ENCODE results near the gene PRPSAP2.
"Not testable (repeated sequence)": the region's sequence is repeated elsewhere in the genome, so short reads cannot be mapped to it uniquely, and the experiment has no call there.

Gene PRPSAP2

DNA sequence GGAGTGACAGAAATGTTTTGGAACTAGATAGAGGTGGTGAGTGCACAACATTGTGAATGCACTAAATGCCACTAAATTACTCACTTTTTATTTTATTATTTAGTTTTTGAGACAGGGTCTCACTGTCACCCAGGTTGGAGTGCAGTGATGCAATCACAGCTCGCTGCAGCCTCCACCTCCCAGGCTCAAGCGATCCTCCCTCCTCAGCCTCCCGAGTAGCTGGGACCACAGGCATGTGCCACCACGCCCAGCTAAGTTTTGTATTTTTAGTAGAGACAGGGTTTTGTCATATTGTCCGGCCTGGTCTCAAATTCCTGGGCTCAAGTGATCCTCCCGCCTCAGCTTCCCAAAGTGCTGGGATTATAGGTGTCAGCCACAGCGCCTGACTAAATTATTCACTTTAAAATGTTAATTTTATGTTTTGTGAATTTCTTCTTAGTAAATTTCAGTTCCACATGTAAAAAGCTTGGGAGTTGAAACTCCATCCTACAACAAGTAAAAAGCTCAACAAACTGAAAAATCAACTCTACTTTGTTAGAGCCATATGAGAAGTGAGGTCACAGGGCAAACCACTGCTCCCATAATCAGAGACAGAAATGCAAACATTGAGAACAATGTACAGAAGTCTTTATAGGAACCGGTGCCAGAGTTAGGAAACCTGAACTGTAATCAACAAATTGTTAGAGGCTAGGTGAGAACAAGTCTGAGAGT, 80.2 kb downstream of the PRPSAP2 start:
- no peak for DNase-seq (ENCODE audit: low read depth, low spot score)

DNA sequence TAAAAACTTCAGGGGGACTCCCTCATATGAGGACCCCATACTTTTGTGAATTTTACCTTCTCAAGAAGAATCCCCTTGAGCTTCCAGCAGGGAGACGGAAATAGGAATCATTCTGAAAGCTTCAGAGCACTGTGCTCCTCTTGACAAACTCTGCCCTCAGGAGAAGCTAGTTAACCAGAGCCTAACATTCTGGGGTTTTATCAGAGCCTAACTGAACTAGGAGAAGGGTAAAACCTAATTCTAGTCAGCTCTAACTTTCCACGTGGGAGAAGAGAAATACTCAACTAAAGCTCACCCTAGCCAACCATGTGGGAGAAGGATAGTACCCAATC, 80.7 kb downstream of the PRPSAP2 start:
- DNase-seq (ENCODE audit: low read depth, low spot score), result no peak

- no peak for DNase-seq (ENCODE audit: low read depth, low spot score)
Measured at GRCh38 chr17:18944646-18945045, 86.7 kb downstream of the PRPSAP2 start.

- no peak for DNase-seq (ENCODE audit: low read depth, low spot score)
Measured at GRCh38 chr17:18946536-18946935, 88.6 kb downstream of the PRPSAP2 start.

DNA sequence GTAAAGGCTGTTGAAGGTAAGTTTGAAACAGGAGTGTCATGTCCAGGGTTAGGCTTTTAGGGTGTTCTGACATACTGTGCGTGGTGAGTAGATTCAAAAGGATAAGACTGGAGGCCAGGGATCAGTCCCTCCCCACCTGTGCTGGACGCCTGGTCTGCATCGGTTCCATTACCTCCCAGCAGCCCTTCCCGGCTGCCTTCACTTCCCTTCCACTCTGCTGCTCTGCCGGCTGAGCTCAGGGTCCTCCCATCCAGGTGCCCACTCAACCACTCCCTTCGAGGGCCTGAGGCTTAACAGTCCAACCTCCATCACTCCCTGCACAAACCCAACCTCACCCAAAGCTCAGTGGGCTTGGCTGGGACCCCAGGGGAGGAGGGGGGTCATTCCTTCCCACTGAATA, 89.9 kb downstream of the PRPSAP2 start:
- no peak for DNase-seq (ENCODE audit: low read depth, low spot score)

- DNase-seq (ENCODE audit: low read depth, low spot score), result no peak
Measured at GRCh38 chr17:18948476-18949006, 90.6 kb downstream of the PRPSAP2 start.

GRCh38 chr17:18949566-18949965, 91.6 kb downstream of the PRPSAP2 start:
- no peak for DNase-seq (ENCODE audit: low read depth, low spot score)

- no peak for DNase-seq (ENCODE audit: low read depth, low spot score)
Measured at GRCh38 chr17:18950346-18950745, 92.4 kb downstream of the PRPSAP2 start.

DNA sequence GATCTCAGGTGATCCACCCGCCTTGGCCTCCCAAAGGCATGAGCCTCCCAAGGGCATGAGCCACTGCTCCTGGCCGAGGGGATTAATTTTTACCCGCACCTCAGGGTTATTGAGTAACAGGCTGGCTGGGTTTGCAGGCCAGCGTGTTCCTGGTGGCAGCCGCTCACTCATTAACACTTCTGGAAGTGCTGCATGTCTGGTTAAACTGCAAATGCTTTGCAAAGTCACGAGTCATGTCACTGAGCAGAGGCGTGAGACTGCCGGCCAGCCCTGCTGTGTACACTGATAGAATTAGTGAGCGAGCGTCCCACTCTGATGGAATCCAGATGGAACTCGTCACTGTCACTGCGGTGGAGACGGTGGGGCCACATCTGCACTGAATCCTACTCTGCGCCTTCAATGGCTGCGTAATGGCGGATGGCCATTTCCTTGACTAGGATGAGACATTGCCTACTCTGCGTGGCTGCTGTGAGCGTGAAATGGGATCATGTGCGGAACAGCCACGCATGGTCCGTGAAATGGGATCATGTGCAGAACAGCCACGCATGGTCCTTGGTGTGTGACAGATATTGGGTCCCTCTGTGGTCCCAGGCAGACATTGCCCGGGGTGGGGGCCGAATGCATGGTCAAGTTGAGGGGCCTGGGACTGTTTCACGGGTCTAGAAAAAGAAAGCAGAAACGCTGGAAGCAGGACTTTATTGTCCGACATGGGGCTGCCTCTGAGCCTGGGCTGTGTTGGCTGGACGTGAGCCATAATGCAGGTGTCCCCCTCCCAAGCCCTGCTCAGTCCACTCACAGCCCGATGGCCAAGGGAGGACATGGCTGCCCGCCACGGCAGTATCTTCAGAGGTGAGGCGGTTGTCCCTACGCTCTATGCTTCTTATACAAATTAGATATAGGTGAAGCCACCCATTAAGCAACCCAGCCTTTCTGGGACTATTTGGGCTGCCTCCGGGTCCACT, 93.3 kb downstream of the PRPSAP2 start:
- no peak for DNase-seq (ENCODE audit: low read depth, low spot score)

GRCh38 chr17:18951941-18952842, 94.3 kb downstream of the PRPSAP2 start, which contains the start of gene SLC5A10:
Gene SLC5A10 (plus strand): TSS chr17:18952165. CDS start chr17:18952206, 41 bp downstream.
- no peak for DNase-seq (ENCODE audit: low read depth, low spot score)

DNA sequence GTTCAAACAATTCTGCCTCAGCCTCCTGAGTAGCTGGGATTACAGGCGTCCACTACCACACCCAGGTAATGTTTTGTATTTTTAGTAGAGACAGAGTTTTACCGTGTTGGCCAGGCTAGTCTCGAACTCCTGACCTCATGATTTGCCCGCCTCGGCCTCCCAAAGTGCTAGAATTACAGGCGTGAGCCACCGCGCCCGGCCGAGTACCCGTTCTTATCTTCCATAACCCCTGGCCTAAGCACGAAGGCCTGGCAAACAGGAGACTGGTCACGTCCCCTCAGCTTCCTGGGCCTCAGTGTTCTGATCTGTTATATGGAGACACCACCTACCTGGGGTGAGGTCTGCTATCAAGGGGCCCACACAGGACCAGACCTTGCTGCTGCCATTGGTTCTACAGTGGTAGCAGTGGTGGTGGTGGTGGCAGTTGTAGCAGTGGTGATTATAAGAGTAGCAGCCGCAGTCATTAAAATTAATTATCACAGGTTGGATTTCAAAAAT, 95.3 kb downstream of the PRPSAP2 start:
- DNase-seq (ENCODE audit: low read depth, low spot score), result no peak

DNA sequence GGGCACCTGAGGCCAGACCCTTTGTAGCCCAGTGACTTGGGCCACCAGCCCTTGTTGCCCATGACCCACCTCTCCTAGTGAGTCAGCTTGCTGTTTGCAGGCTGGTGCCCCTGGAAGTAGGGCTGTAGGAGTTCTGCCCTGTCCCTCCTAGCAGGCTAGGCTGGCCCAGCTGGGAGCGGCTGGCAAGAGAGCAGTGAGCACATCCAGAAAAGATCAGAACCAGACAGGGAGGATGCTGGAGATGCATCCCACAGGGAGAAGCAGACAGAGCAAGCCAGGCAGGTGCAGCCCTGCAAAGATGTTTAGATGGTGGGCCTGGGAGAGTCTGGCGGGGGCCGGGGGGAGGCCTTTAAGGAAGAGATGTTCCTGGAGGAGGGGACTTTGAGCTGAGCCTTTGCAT, 96.4 kb downstream of the PRPSAP2 start:
- DNase-seq (ENCODE audit: low read depth, low spot score), result no peak

DNA sequence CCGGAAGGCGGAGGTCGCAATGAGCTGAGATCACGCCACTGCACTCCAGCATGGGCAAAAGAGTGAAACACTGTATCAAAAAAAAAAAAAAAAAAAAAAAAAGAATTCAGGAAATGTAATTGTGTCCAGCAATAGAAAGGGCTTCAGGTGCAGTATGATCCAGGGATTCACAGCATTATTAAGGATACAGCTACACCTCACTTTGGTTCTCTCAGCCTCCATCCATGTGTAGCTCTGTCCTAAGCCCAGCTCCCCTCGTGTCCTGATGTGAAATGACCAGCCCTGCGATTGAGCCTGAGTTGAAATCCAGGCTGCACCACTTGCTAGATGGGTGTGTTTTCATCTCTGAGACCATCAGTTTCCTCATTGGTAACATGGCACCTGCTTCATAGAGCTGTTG, 97.1 kb downstream of the PRPSAP2 start:
- no peak for DNase-seq (ENCODE audit: low read depth, low spot score)

DNA sequence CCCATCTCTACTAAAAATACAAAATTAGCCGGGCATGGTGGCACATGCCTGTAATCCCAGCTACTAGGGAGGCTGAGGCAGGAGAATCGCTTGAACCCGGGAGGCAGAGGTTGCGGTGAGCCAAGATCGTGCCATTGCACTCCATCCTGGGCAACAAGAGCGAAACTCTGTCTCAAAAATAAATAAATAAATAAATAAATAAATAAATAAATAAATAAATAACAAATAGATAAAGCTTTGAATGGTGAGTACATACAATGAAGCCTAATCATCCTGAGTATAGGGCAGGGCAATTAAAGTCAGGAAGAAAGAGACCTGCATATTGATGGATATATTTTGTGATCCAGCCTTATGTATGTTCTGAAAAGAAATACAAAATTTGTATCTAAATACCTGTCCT, 98.1 kb downstream of the PRPSAP2 start:
- not testable (repeated sequence) for DNase-seq (ENCODE audit: low read depth, low spot score)

DNA sequence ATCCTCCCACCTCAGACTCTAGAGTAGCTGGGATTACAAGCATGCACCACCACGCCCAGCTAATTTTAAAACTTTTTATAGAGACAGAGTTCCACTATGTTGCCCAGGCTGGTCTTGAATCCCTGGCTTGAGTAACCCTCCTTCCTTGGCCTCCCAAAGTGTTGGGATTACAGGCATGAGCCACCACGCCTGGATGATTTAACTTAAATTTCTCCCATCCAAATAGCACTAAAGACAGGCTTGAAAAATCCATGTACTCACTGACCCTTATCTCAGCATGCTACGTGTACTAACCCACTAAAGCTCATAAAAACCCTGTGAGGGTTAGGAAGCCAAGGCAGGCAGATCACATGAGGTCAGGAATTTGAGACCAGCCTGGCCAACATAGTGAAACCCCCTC, 98.7 kb downstream of the PRPSAP2 start:
- no peak for DNase-seq (ENCODE audit: low read depth, low spot score)

DNA sequence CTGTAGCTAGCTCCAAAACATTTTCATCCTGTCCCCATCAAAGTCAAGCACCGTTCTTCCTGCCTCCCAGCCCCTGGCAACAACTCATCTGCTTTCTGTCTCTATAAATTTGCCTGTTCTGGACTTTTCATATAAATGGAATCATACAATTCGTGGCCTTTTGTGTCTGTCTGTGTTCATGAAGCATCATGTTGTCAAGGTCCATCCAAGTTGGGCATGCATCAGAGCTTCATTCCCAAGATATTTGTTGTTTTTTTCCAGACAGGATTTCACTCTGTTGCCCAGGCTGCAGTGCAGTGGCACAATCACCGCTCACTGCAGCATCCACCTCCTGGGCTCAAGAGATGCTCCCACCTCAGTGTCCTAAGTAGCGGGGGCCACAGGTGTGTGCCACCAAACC, 99.9 kb downstream of the PRPSAP2 start:
- DNase-seq (ENCODE audit: low read depth, low spot score), result no peak

DNA sequence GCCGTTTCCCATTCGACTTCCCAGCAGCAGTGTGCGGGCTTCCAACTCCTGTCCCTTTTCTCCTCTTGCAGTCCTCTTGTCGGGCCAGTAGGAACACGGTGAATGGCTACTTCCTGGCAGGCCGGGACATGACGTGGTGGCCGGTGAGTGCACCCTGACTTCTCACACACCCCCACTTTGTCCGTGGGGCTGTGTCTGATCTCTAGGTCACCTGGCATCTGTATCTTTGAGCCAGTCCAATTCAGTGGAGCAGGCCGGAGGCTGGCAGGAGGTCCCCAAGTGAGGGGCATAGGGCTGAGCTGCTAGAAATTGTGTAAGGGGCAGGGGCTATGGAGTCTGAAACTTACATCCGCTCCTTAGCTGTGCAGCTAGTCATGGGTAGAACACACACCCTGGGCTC, 100.7 kb downstream of the PRPSAP2 start:
- no peak for DNase-seq (ENCODE audit: low read depth, low spot score)

GRCh38 chr17:18959071-18959844, 101.3 kb downstream of the PRPSAP2 start:
- no peak for DNase-seq (ENCODE audit: low read depth, low spot score)

- no peak for DNase-seq (ENCODE audit: low read depth, low spot score)
Measured at GRCh38 chr17:18959845-18960240, 101.9 kb downstream of the PRPSAP2 start.

GRCh38 chr17:18960241-18960665, 102.3 kb downstream of the PRPSAP2 start:
- no peak for DNase-seq (ENCODE audit: low read depth, low spot score)
